HS-27A (cell line): Measurements from ENCODE around the gene AFF2.

Source experiments
- DNase-seq: peaks from one replicate; pipeline ENCODE4 v3.0.0-alpha.2; 2012; ENCODE audit warnings: low read depth, missing footprints

The AFF2 gene

GRCh38 chrX:148500423-148501385 lies at the start of gene AFF2:
Gene AFF2 (plus strand): TSS chrX:148500617. CDS start chrX:148501098, 481 bp downstream.
- no peak for DNase-seq

GRCh38 chrX:148457279-148457678 lies 43.1 kb upstream of the AFF2 start:
- DNase-seq, result no peak

GRCh38 chrX:148459343-148459742 lies 41.1 kb upstream of the AFF2 start:
- DNase-seq, result no peak

GRCh38 chrX:148466292-148466691 lies 34.1 kb upstream of the AFF2 start:
- no peak for DNase-seq

- DNase-seq, result no peak
Measured at GRCh38 chrX:148470324-148470723, 30.1 kb upstream of the AFF2 start.

GRCh38 chrX:148474030-148474429 lies 26.4 kb upstream of the AFF2 start:
- no peak for DNase-seq

GRCh38 chrX:148492057-148492456 lies 8.4 kb upstream of the AFF2 start:
- DNase-seq, result no peak

- no peak for DNase-seq
Measured at GRCh38 chrX:148495176-148495575, 5.2 kb upstream of the AFF2 start.

GRCh38 chrX:148498067-148498466 lies 2.4 kb upstream of the AFF2 start:
- DNase-seq, result no peak

- DNase-seq, result no peak
Measured at GRCh38 chrX:148499638-148500422, 587 bp upstream of the AFF2 start.

GRCh38 chrX:148501386-148502066 lies 1.1 kb downstream of the AFF2 start:
- DNase-seq, result no peak

- no peak for DNase-seq
Measured at GRCh38 chrX:148504506-148504905, 4.1 kb downstream of the AFF2 start.

GRCh38 chrX:148507418-148507817 lies 7.0 kb downstream of the AFF2 start:
- DNase-seq, result no peak

GRCh38 chrX:148512453-148512852 lies 12.0 kb downstream of the AFF2 start:
- no peak for DNase-seq

- DNase-seq, result no peak
Measured at GRCh38 chrX:148513661-148514060, 13.2 kb downstream of the AFF2 start.

- DNase-seq, result no peak
Measured at GRCh38 chrX:148517176-148517575, 16.8 kb downstream of the AFF2 start.

- DNase-seq, result no peak
Measured at GRCh38 chrX:148522006-148522405, 21.6 kb downstream of the AFF2 start.

- no peak for DNase-seq
Measured at GRCh38 chrX:148523303-148524080, 23.1 kb downstream of the AFF2 start.

- no peak for DNase-seq
Measured at GRCh38 chrX:148530464-148531077, 30.2 kb downstream of the AFF2 start.

- DNase-seq, result no peak
Measured at GRCh38 chrX:148534291-148534690, 33.9 kb downstream of the AFF2 start.

- DNase-seq, result no peak
Measured at GRCh38 chrX:148535639-148536038, 35.2 kb downstream of the AFF2 start.
